ENCODE data around the gene ANKS3.

DNA sequence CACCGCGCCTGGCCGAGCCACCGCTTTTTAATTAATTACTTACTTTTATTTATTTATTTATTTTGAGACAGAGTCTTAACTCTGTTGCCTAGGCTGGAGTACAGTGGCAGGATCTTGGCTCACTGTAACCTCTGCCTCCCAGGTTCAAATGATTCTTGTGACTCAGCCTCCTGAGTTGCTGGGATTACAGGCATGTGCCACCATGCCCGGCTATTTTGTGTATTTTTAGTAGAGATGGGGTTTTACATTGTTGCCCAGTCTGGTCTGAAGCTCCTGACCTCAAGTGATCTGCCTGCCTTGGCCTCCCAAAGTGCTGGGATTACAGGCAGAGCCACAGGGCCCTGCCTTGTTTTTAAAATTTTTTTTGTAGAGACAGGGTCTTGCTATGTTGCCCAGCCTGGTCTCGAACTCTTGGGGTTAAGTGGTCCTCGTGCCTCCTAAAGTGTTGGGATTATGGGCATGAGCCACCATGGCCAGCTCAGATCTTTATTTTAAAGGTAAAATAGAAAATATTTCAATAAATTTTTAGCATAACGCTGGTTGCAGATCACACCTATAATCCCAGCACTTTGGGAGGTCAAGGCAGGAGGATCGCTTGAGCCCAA is 59.0 kb downstream of the ANKS3 start:
- TF ChIP-seq, protein P1, sequence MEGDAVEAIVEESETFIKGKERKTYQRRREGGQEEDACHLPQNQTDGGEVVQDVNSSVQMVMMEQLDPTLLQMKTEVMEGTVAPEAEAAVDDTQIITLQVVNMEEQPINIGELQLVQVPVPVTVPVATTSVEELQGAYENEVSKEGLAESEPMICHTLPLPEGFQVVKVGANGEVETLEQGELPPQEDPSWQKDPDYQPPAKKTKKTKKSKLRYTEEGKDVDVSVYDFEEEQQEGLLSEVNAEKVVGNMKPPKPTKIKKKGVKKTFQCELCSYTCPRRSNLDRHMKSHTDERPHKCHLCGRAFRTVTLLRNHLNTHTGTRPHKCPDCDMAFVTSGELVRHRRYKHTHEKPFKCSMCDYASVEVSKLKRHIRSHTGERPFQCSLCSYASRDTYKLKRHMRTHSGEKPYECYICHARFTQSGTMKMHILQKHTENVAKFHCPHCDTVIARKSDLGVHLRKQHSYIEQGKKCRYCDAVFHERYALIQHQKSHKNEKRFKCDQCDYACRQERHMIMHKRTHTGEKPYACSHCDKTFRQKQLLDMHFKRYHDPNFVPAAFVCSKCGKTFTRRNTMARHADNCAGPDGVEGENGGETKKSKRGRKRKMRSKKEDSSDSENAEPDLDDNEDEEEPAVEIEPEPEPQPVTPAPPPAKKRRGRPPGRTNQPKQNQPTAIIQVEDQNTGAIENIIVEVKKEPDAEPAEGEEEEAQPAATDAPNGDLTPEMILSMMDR (optimal IDR thresholded peaks at IDR 0.05 in 1 of 3, IDR thresholded peaks at IDR 0.05 in 1 of 3, conservative IDR thresholded peaks at IDR 0.05 in 1 of 3; ENCODE audit: extremely low read depth in 1 of 3, insufficient read depth in 2 of 3, low read length in 3 of 3) = no peak
- TF ChIP-seq EZH2 (IDR thresholded peaks at IDR 0.05; ENCODE audit: low read length) = no peak

Measured in keratinocyte (primary cell).